NCI-H146 (cell line): ENCODE measurements around the gene MIA2.
"Not testable (repeated sequence)": the region's sequence is repeated elsewhere in the genome, so short reads cannot be mapped to it uniquely, and the experiment has no call there.

Source experiments
- DNase-seq: peaks from one replicate; lab custom pipeline; 2025; lab: John Stamatoyannopoulos, UW

Gene MIA2

GRCh38 chr14:39341126-39341525 is 107.4 kb downstream of the MIA2 start:
- DNase-seq = not testable (repeated sequence)

DNA sequence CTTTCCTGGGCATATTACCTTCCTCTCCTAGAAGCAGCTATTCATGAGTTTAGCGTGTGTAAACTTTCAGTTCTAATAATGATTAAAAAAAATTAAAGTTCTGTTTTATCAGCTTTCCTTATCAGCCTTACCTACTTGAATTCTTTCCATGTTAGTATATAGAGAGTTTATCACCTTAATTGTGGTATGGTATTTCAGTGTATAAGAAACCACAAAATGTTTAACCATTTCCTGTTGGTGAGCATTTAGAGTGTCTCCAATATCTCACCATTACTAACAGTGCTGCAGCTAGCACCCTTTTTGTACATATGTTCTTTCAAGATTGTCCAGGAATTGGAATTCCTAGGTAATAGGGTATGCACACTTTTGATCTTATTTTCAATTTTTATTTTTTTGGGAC is 109.1 kb downstream of the MIA2 start:
- DNase-seq = no peak

DNA sequence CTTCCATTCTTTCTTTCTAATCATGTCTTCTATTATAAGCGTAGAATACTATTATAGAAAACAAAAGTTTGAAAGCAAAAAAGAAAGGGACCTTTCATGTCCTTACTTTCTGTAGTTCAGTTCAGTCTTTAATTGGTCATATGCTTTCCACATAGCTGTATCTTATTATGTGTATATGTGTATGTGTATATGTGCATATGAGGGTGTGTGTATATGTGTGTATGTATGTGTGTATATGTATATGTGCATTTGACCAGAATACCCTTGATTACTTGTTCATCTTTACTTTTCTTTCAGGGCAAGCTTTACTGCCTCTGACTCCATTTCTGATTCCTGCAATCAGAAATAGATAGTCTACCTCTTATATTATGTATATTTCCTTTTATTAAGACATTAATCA is 109.9 kb downstream of the MIA2 start:
- DNase-seq = no peak

GRCh38 chr14:39350866-39351265 is 117.2 kb downstream of the MIA2 start:
- DNase-seq = no peak

DNA sequence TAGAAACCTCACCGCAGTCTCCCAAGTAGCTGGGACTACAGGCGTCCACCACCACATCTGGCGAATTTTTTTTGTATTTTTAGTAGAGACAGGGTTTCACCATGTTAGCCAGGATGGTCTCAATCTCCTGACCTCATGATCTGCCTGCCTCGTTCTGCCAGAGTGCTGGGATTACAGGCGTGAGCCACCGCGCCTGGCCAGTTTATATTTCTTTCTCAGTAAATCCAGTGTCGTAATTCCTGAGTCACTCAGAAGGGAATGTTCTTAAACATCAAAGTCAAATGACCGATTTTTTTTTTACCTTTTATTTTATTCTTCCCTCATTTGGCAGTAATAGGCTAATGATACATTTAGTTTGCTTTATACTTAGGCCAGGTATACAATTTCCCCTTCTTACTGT is 118.0 kb downstream of the MIA2 start:
- DNase-seq = no peak

DNA sequence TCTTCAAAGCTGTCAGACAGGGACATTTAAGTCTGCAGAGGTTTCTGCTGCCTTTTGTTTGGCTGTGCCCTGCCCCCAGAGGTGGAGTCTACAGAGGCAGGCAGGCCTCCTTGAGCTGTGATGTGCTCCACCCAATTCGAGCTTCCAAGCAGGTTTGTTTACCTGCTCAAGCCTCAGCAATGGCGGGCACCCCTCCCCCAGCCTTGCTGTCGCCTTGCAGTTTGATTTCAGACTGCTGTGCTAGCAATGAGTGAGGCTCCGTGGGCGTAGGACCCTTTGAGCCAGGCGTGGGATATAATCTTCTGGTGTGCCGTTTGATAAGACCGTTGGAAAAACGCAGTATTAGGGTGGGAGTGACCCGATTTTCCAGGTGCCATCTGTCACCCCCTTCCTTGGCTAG is 125.4 kb downstream of the MIA2 start:
- not testable (repeated sequence) for DNase-seq

- DNase-seq = no peak
Measured at GRCh38 chr14:39360316-39360715, 126.6 kb downstream of the MIA2 start.

- DNase-seq = not testable (repeated sequence)
Measured at GRCh38 chr14:39361556-39361955, 127.8 kb downstream of the MIA2 start.

GRCh38 chr14:39364509-39364908 is 130.8 kb downstream of the MIA2 start:
- no peak for DNase-seq

GRCh38 chr14:39365354-39365753 is 131.6 kb downstream of the MIA2 start:
- no peak for DNase-seq

DNA sequence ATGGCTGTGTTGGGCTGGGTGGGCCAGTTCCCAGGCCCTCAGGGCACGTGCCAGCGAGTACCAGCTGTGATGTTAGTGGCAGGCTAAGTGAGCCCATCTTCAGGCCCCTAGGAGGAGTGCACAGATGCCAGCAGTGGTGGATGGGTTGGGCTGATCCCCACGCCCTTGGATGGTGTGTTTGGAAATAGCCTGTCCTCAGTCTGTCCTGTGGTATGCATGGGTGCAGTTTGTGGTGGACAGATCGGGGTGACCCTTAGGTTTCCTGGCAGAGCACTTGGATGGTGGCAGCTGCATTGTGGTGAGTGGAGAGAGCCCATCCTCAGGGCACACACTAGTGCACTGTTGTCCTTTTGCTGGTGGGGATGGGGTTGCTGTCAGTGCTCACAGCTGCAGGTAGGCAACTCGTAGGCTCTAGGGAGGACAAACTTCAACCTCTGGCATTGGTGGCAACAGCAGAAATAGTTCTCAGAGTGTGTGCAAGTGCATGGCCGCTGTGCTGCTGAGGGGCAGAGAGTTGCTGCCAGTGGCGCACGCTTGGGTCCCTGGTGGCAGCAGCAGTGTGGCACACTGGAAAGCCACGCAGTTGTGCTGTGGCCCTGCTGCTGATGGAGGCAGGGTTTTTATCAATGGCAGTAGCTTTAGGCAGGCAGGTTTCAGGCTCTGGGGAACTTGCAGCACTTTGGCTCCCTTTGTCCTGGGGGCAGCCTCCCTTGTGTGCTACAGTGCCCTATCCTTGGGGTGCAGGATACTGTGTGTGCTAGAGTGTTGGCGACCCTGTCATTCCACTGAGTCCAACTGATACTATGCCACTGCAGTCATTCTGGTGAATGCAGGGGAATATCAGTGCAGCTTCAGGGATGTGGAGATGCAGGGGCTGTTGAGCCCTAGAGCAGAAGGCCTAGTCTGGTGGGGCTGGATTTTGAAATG is 133.0 kb downstream of the MIA2 start:
- no peak for DNase-seq

DNA sequence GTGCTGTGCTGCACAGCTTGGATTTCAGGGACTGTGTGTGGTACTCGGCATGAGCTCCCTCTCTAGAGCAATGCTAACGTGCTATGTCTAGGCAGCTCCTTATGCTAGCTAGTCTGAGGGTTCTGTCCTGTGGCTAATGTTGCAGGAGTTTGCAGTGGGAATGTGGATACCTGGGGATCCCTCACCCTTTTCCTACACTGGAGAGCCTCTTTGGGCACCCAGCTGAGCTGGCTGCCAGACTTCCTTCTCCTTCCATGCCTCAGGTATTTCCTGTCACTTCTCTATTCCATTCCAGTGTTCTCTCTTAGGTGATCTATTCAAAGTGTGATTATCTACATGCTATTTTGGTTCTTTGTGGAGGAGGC is 133.7 kb downstream of the MIA2 start:
- DNase-seq = no peak

- peak; percentile 84 for DNase-seq
Measured at GRCh38 chr14:39368261-39368959, 134.7 kb downstream of the MIA2 start.

DNA sequence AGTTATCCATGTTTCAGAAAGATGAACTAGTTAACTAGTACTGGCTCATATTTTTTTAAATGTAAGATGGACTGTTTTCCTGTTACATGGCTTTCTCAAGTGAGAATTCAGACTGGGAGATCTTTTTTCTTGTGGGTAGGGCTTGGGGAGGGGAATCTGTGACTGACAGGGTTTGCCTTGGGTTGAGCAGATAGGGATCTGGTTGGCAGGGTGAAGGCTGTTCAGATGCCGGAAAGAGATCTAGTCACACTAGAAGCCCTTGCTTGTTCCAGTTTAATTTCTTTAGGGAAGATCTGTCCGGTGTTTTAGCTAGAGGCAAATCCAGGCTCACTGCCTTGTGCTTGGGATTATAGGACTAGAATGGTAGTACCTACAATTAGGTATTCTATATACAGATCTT is 135.3 kb downstream of the MIA2 start:
- no peak for DNase-seq

DNA sequence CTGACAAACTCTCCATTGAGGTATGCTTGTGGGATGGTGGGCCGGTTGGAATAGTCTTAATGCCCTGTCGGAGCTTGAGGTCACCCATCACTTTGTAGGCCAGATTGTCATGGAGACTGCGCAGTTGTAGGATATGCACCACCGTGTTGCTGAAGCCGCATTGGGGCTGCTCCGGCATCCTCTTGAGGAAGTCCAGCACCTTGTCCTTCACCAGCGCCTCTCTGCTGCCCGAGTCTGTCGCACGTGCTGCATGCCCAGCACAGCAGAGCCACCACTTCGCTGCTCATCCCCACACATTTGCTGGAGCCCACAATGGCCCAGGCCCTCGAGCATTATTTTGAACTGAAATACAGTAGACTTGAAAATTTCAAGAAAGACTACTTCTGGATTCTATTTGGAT is 136.7 kb downstream of the MIA2 start:
- no peak for DNase-seq

GRCh38 chr14:39372656-39373055 is 138.9 kb downstream of the MIA2 start:
- DNase-seq = no peak

GRCh38 chr14:39374851-39375250 is 141.1 kb downstream of the MIA2 start:
- no peak for DNase-seq

GRCh38 chr14:39376667-39377403 is 143.1 kb downstream of the MIA2 start:
- DNase-seq = no peak

- no peak for DNase-seq
Measured at GRCh38 chr14:39381366-39381765, 147.7 kb downstream of the MIA2 start.

DNA sequence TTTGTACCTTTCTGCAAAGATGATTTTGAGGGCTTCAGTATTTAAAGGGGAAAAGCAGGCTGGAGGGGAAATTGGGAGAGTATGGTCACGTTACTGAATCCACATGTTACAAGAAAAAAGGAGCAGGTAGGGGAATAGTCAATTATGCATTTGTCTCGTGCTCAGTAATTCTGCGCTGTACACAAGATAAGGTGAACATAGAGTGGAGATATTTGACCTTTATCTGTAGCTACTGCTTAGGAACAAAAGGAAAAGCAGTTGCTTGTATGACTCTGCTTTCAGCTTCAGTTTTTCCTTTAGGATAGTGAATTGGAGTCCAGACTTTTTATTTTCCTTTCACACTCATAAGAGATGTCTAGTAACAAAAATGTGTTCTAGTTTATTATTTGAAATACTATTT is 148.7 kb downstream of the MIA2 start:
- no peak for DNase-seq

DNA sequence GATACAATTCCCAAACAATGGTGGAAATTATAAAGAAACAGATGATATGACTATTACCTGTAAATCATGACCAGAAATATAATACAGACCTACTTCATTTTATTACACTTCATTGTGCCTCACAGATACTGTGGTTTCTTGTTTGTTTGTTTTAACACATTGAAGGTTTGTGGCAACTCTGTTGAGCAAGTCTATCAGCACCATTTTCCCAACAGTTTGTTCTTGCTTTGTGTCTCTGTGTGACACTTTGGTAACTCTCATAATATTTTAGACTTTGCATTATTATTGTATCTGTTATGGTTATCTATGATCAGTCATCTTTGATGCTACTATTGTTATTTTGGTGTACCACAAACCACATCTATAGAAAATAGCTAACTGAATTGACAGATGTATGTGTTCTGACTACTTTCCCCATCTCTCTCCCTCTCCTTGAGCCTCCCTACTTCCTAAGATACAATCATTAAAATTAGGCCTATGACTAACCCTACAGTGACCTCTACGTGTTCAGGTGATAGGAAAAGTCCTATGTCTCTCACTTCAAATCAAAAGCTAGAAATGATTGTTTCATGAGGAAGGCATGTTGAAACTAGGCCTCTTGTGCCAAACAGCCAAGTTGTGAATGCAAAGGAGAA is 149.4 kb downstream of the MIA2 start:
- DNase-seq = no peak

DNA sequence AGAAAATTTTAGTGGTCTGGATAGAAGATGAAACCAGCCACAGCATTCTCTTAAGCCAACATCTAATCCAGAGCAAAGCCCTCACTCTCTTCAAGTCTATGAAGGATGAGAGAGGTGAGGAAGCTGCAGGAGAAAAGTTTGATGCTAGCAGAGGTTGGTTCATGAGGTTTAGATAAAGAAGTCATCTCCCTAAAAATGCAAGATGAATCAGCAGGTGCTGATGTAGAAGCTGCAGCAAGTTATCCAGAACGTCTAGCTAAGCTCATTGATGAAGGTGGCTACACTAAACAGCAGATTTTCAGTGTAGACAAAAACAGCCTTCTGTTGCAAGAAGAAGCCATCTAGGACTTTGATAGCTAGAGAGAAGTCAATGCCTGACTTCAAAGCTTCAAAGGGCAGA is 150.0 kb downstream of the MIA2 start:
- DNase-seq = no peak
